Activated CD4-positive, CD25-positive, alpha-beta regulatory T cell treated with anti-CD3 and anti-CD28 coated beads, Interleukin-2, amount 50 U/mL, for 24 hours (primary cell): ENCODE measurements around the gene EED.
"Not testable (repeated sequence)": the region's sequence is repeated elsewhere in the genome, so short reads cannot be mapped to it uniquely, and the experiment has no call there.

Experiments used
- ATAC-seq, 2 donors: fragments of 150-1000 bp; cut with Tn5 transposase; one replicate each; pipeline ENCODE4 v1.10.0; 2021; ENCODE audit warnings: mild to moderate bottlenecking in 1 of 2, moderate library complexity in 1 of 2

EED gene

GRCh38 chr11:86292912-86293616 lies 48.5 kb downstream of the EED start:
- peak; percentile 78 to 82 for ATAC-seq

- ATAC-seq, result no peak
Observed at GRCh38 chr11:86294026-86294425, 49.5 kb downstream of the EED start.

GRCh38 chr11:86301742-86302091 lies 57.2 kb downstream of the EED start:
- ATAC-seq, result no peak

GRCh38 chr11:86302092-86302793 lies 57.7 kb downstream of the EED start, which contains the start of gene HIKESHI:
HIKESHI (plus strand) TSS chr11:86302240; CDS start chr11:86302449, 209 bp downstream.
- ATAC-seq, result peak; percentile 99 to 100

DNA sequence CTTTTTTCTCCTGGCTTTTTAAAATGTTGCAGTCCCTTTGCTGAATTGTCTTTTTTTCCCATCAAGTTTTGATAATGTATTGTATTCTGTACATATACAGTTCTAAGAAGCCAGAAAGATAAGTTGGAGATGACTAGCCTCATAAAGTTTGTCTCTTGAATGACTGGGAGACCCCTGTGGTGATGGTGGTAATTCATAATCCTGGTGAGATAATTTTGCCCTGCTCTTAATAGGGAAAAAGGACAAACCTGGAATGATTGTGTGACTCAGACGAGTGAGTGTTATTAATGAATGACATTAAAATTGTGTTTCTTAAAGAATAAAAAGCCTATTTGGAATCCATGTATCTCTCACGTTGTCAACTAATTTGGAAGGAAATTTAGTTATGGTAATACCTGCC lies 58.7 kb downstream of the EED start:
- ATAC-seq, result no peak

GRCh38 chr11:86308710-86309109 lies 64.2 kb downstream of the EED start:
- not testable (repeated sequence) for ATAC-seq

DNA sequence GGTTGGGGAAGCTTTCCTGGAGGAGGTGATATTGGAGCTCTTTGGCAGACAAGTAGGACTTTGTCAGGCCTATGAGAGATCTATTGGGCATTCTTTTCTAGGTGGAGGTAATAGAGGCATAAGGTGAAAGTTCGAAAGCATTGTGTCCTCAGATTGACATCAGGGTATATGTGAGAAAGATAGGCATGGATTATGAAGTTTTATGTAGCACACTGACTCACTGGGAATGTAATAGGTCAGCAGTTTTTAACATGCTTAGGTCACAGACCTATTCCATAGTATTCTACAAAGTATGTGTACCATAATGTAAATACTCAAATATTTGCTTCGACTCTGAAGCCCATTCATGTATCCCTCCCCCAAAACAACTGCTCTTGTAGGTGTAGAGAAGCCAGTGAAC lies 69.2 kb downstream of the EED start:
- no peak for ATAC-seq

- ATAC-seq, result no peak
Observed at GRCh38 chr11:86314636-86315035, 70.1 kb downstream of the EED start.
